ENCODE results near the gene RELN. TPM values are rescaled to one million over a fixed set of nuclear protein-coding genes. Genes with fewer than 3 reads are reported as not detected.

RELN gene
- total RNA-seq, 1 experiment from 2014 or later: 4.3 TPM

DNA sequence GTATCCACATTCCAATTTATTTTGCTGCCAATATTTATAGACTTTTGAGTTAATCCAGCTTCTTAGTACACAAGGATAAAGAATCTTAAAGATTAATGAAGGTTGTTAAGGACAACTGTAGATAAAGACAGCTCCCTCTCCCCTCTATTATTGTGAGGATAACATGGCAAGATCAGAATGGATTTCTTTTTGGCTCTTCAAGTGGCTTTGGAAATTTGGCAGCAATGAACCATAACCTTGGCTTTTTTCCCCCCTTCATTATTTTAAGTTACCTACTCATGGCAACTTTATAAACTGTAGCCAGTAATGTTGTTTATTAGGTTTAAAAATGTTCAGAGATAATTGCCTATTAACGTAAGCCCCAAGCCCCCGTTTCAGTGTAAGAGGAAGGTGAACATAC is 412.4 kb downstream of the RELN start:
- POLR2A ChIA-PET: no interaction called here
- intact Hi-C loops (cut with micrococcal nuclease; ENCODE audit: unreplicated experiment): loop anchor here (10.0 kb wide), 1 partner anchor 488 kb away; no protein-coding TSS in a partner anchor
- H3K27ac Mint-ChIP-seq (ENCODE audit: unreplicated experiment): no peak overlapping the region

DNA sequence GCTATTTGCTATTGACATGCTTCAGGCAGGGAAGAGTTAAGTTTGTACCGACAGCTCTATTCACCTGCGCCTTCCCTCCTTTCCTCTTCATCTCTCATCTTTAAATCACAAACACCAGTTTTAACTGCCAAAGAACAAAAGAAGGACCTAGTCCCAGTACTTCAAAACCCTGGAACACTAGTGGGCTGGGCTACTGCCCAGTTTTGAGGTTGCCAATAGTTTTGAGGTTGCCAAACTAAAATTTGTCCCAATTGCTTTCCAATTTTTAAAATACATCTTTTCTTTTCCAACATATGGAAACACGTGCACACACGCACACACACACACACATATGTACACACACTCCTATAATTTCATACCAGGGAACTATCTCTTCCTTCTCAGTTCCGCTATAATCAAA is 412.8 kb downstream of the RELN start:
- Histone ChIP-seq H3K4me1 (peaks cover 5% of the 10 kb centered on the region), H3K36me3 (ENCODE audit: control insufficient read depth, insufficient read depth, low read length) (no peaks in the 10 kb centered on the region), H3K4me3 (ENCODE audit: low read depth, low read length) (no peak overlapping the region), H3K9me3 (no peaks in the 10 kb centered on the region), H3K27me3 (replicated peaks; ENCODE audit: control insufficient read depth, insufficient read depth, low read length) (no peaks in the 10 kb centered on the region)
- Mint-ChIP-seq H3K27me3 (ENCODE audit: insufficient read depth, unreplicated experiment) (no peaks in the 10 kb centered on the region), H3K4me3 (ENCODE audit: unreplicated experiment) (no peak overlapping the region), H3K36me3 (ENCODE audit: insufficient read depth, unreplicated experiment) (peaks cover 5% of the 10 kb centered on the region), H3K4me1 (ENCODE audit: low read depth, unreplicated experiment) (peaks cover 7% of the 10 kb centered on the region), H3K9me3 (ENCODE audit: unreplicated experiment) (no peaks in the 10 kb centered on the region), H3K27ac (ENCODE audit: unreplicated experiment) (peak overlapping the region; percentile 45)
- ChIA-PET CTCF (no interaction called here), POLR2A (no interaction called here)
- DNase-seq: no peak
- TF ChIP-seq, protein P1, sequence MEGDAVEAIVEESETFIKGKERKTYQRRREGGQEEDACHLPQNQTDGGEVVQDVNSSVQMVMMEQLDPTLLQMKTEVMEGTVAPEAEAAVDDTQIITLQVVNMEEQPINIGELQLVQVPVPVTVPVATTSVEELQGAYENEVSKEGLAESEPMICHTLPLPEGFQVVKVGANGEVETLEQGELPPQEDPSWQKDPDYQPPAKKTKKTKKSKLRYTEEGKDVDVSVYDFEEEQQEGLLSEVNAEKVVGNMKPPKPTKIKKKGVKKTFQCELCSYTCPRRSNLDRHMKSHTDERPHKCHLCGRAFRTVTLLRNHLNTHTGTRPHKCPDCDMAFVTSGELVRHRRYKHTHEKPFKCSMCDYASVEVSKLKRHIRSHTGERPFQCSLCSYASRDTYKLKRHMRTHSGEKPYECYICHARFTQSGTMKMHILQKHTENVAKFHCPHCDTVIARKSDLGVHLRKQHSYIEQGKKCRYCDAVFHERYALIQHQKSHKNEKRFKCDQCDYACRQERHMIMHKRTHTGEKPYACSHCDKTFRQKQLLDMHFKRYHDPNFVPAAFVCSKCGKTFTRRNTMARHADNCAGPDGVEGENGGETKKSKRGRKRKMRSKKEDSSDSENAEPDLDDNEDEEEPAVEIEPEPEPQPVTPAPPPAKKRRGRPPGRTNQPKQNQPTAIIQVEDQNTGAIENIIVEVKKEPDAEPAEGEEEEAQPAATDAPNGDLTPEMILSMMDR (IDR thresholded peaks at IDR 0.05; ENCODE audit: insufficient read depth in 1 of 2, low read depth in 1 of 2, low read length in 1 of 2, severe bottlenecking in 1 of 2, unreplicated experiment in 1 of 2): no peak
- BruUV-seq (replicated peaks): no TSS peak
- intact Hi-C loops (cut with micrococcal nuclease; ENCODE audit: unreplicated experiment): loop anchor here (10.0 kb wide), 1 partner anchor 488 kb away; no protein-coding TSS in a partner anchor

More for the DNA sequence above, 412.4 kb downstream of the RELN start:
- TF ChIP-seq, protein P1 (IDR thresholded peaks at IDR 0.05; ENCODE audit: insufficient read depth in 1 of 2, low read depth in 1 of 2, low read length in 1 of 2, severe bottlenecking in 1 of 2, unreplicated experiment in 1 of 2): no peak
- CTCF ChIA-PET: no interaction called here
- H3K4me1 ChIP-seq: peaks cover 1% of the 10 kb centered on the region; the same call in 1 of the 2 replicates
- no TSS peak for BruUV-seq (replicated peaks)
- H3K4me3 ChIP-seq (ENCODE audit: low read depth, low read length): no peak overlapping the region
- Mint-ChIP-seq H3K27me3 (ENCODE audit: insufficient read depth, unreplicated experiment) (no peaks in the 10 kb centered on the region), H3K4me3 (ENCODE audit: unreplicated experiment) (no peak overlapping the region), H3K9me3 (ENCODE audit: unreplicated experiment) (no peaks in the 10 kb centered on the region), H3K4me1 (ENCODE audit: low read depth, unreplicated experiment) (peaks cover 7% of the 10 kb centered on the region), H3K36me3 (ENCODE audit: insufficient read depth, unreplicated experiment) (peaks cover 5% of the 10 kb centered on the region)
- no peaks in the 10 kb centered on the region for H3K27me3 ChIP-seq (replicated peaks; ENCODE audit: control insufficient read depth, insufficient read depth, low read length)
- no peaks in the 10 kb centered on the region for H3K36me3 ChIP-seq (ENCODE audit: control insufficient read depth, insufficient read depth, low read length)
- no peaks in the 10 kb centered on the region for H3K9me3 ChIP-seq
- DNase-seq: no peak

DNA sequence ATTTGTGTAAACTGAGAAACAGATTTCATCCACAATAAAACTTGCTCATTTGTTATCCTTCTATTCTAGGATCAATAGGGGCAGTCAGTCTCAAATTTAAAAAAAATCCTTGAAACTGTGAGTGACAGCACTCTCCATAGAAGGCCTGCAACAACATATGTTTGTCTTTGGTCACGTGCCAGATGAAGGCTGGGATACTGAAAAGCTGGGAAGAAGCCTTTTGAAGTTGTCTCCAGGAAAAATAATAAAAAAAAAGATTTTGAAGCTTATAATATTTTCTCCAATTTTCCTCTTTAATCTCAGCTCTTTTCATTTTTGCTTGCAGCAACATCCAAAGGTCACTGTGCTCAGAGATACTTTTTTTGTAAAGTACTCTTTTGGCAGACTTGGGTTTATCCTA is 414.9 kb downstream of the RELN start:
- peaks cover 5% of the 10 kb centered on the region for H3K36me3 Mint-ChIP-seq (ENCODE audit: insufficient read depth, unreplicated experiment)
- H3K9me3 Mint-ChIP-seq (ENCODE audit: unreplicated experiment): no peaks in the 10 kb centered on the region
- Histone ChIP-seq H3K4me3 (ENCODE audit: low read depth, low read length) (no peak overlapping the region), H3K36me3 (ENCODE audit: control insufficient read depth, insufficient read depth, low read length) (no peaks in the 10 kb centered on the region), H3K27me3 (replicated peaks; ENCODE audit: control insufficient read depth, insufficient read depth, low read length) (no peaks in the 10 kb centered on the region), H3K9me3 (no peaks in the 10 kb centered on the region), H3K4me1 (peaks cover 26% of the 10 kb centered on the region)
- no TSS peak for BruUV-seq (replicated peaks)
- intact Hi-C loops (cut with micrococcal nuclease; ENCODE audit: unreplicated experiment): loop anchor here (10.0 kb wide), 1 partner anchor 490 kb away; no protein-coding TSS in a partner anchor
- H3K4me3 Mint-ChIP-seq (ENCODE audit: unreplicated experiment): no peak overlapping the region
- TF ChIP-seq, protein P1 (IDR thresholded peaks at IDR 0.05; ENCODE audit: insufficient read depth in 1 of 2, low read depth in 1 of 2, low read length in 1 of 2, severe bottlenecking in 1 of 2, unreplicated experiment in 1 of 2): no peak
- POLR2A ChIA-PET: no interaction called here
- H3K27me3 Mint-ChIP-seq (ENCODE audit: insufficient read depth, unreplicated experiment): no peaks in the 10 kb centered on the region
- no peak overlapping the region for H3K27ac Mint-ChIP-seq (ENCODE audit: unreplicated experiment)
- peaks cover 26% of the 10 kb centered on the region for H3K4me1 Mint-ChIP-seq (ENCODE audit: low read depth, unreplicated experiment)
- CTCF ChIA-PET: interaction anchor here (1.4 kb wide), 1 partner anchor 179 kb away, joined by 4 read pairs; no protein-coding TSS in a partner anchor
- DNase-seq: no peak
